HTR-8/SVneo (cell line): ENCODE measurements around the gene EPB41L5.
"Not testable (repeated sequence)": the region's sequence is repeated elsewhere in the genome, so short reads cannot be mapped to it uniquely, and the experiment has no call there.

Source experiments
- DNase-seq: peaks from one replicate; pipeline ENCODE4 v3.0.0; 2011; ENCODE audit warnings: low spot score, mixed read lengths; ENCODE audit not compliant: insufficient read length
- FAIRE-seq: peaks from 2 replicates; lab custom pipeline; 2011; peaks lifted over from hg19 to GRCh38; lab: Jason Lieb, UNC

EPB41L5 gene

GRCh38 chr2:120179396-120179795 lies 166.5 kb downstream of the EPB41L5 start:
- DNase-seq, result no peak
- no peak for FAIRE-seq

GRCh38 chr2:120180066-120180465 lies 167.2 kb downstream of the EPB41L5 start:
- no peak for DNase-seq
- no peak for FAIRE-seq

- FAIRE-seq, result no peak
- DNase-seq, result no peak
These were observed 169.2 kb downstream of the EPB41L5 start for GRCh38 chr2:120182019-120182560.

GRCh38 chr2:120189189-120189588 lies 176.3 kb downstream of the EPB41L5 start:
- no peak for DNase-seq
- FAIRE-seq, result no peak

- FAIRE-seq (no peak), DNase-seq (no peak)
These were observed 179.4 kb downstream of the EPB41L5 start for GRCh38 chr2:120192280-120192679.

GRCh38 chr2:120195553-120195952 lies 182.7 kb downstream of the EPB41L5 start:
- FAIRE-seq, result no peak
- DNase-seq, result no peak

GRCh38 chr2:120199817-120200459 lies 187.1 kb downstream of the EPB41L5 start:
- FAIRE-seq, DNase-seq: not testable (repeated sequence)

- FAIRE-seq (no peak), DNase-seq (no peak)
These were observed 190.6 kb downstream of the EPB41L5 start for GRCh38 chr2:120203251-120204021.

GRCh38 chr2:120204022-120204405 lies 191.1 kb downstream of the EPB41L5 start:
- FAIRE-seq, result no peak
- DNase-seq, result no peak

GRCh38 chr2:120204417-120204816 lies 191.5 kb downstream of the EPB41L5 start:
- DNase-seq, result no peak
- FAIRE-seq, result no peak

GRCh38 chr2:120204945-120205670 lies 192.2 kb downstream of the EPB41L5 start:
- DNase-seq, result no peak
- no peak for FAIRE-seq

- DNase-seq, result no peak
- no peak for FAIRE-seq
These were observed 193.2 kb downstream of the EPB41L5 start for GRCh38 chr2:120206022-120206581.

- FAIRE-seq, result no peak
These were observed 195.8 kb downstream of the EPB41L5 start for GRCh38 chr2:120208381-120209353.

GRCh38 chr2:120209427-120210269 lies 196.8 kb downstream of the EPB41L5 start:
- DNase-seq (no peak), FAIRE-seq (no peak)

More at GRCh38 chr2:120208381-120209353, 195.8 kb downstream of the EPB41L5 start:
- no peak for DNase-seq

GRCh38 chr2:120210270-120210693 lies 197.4 kb downstream of the EPB41L5 start:
- no peak for FAIRE-seq

GRCh38 chr2:120218181-120218580 lies 205.3 kb downstream of the EPB41L5 start:
- DNase-seq (no peak), FAIRE-seq (no peak)

More at GRCh38 chr2:120210270-120210693, 197.4 kb downstream of the EPB41L5 start:
- no peak for DNase-seq

GRCh38 chr2:120219291-120219690 lies 206.4 kb downstream of the EPB41L5 start:
- DNase-seq, result no peak
- FAIRE-seq, result no peak

GRCh38 chr2:120219766-120220165 lies 206.9 kb downstream of the EPB41L5 start:
- FAIRE-seq (no peak), DNase-seq (no peak)
